ENCODE data around the gene NDUFS3.

- TF ChIP-seq EZH2 (IDR thresholded peaks at IDR 0.05; ENCODE audit: insufficient read depth, poor library complexity, severe bottlenecking) (no peak), EZH2phosphoT487 (IDR thresholded peaks at IDR 0.05; ENCODE audit: insufficient read depth, low read depth) (no peak)
These were observed 7.5 kb upstream of the NDUFS3 start for GRCh38 chr11:47571357-47571729.

All from GM23248 (cell line).